ENCODE data around the gene SPATA20. TPM values are rescaled to one million over a fixed set of nuclear protein-coding genes. Genes with fewer than 3 reads are reported as not detected.

Gene SPATA20
- total and polyA plus RNA-seq, 2 of the 8 experiments (the other 6 are each of a cell fraction or from before 2014, with no cell fraction given) = 16.2 to 17.5 TPM

DNA sequence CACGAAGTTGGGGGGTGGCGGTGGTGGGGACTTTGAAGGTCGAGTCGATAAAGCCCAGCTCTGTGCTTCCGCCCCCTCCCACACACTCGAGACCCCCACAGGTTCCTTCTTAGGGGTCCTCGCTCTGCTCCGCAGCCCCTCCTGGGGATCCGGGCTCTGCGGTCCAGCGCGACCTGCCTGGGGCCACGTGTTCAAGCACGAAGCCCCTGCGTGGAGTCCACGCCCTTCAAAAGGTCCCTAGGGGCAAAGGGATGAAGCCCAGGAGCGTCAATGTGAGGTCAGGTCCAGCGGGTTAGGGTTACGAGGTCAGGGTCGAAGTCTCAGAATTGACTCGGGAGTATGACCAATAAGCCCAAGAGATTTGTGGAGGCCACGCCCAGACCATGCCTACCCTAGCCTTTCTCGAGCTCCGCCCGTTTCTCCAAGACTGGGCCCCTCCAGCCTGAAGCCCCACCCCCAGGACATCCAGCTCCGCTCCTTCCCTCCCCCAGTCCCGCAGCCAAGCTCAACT, 12.8 kb downstream of the SPATA20 start (continued):
- TF ChIP-seq BACH1 (IDR thresholded peaks at IDR 0.05; ENCODE audit: low read length) (0 out of 2 replicates have a peak, but pooled peaks have one; percentile 35), SIN3A (conservative IDR thresholded peaks at IDR 0.05 in 1 of 2, IDR thresholded peaks at IDR 0.05 in 1 of 2; ENCODE audit: low read depth in 1 of 2, low read length in 2 of 2) (0 out of 4 replicates have a peak, but pooled peaks of 1 of the 2 experiments have one; percentile 29)
- TF ChIP-seq, protein P1, sequence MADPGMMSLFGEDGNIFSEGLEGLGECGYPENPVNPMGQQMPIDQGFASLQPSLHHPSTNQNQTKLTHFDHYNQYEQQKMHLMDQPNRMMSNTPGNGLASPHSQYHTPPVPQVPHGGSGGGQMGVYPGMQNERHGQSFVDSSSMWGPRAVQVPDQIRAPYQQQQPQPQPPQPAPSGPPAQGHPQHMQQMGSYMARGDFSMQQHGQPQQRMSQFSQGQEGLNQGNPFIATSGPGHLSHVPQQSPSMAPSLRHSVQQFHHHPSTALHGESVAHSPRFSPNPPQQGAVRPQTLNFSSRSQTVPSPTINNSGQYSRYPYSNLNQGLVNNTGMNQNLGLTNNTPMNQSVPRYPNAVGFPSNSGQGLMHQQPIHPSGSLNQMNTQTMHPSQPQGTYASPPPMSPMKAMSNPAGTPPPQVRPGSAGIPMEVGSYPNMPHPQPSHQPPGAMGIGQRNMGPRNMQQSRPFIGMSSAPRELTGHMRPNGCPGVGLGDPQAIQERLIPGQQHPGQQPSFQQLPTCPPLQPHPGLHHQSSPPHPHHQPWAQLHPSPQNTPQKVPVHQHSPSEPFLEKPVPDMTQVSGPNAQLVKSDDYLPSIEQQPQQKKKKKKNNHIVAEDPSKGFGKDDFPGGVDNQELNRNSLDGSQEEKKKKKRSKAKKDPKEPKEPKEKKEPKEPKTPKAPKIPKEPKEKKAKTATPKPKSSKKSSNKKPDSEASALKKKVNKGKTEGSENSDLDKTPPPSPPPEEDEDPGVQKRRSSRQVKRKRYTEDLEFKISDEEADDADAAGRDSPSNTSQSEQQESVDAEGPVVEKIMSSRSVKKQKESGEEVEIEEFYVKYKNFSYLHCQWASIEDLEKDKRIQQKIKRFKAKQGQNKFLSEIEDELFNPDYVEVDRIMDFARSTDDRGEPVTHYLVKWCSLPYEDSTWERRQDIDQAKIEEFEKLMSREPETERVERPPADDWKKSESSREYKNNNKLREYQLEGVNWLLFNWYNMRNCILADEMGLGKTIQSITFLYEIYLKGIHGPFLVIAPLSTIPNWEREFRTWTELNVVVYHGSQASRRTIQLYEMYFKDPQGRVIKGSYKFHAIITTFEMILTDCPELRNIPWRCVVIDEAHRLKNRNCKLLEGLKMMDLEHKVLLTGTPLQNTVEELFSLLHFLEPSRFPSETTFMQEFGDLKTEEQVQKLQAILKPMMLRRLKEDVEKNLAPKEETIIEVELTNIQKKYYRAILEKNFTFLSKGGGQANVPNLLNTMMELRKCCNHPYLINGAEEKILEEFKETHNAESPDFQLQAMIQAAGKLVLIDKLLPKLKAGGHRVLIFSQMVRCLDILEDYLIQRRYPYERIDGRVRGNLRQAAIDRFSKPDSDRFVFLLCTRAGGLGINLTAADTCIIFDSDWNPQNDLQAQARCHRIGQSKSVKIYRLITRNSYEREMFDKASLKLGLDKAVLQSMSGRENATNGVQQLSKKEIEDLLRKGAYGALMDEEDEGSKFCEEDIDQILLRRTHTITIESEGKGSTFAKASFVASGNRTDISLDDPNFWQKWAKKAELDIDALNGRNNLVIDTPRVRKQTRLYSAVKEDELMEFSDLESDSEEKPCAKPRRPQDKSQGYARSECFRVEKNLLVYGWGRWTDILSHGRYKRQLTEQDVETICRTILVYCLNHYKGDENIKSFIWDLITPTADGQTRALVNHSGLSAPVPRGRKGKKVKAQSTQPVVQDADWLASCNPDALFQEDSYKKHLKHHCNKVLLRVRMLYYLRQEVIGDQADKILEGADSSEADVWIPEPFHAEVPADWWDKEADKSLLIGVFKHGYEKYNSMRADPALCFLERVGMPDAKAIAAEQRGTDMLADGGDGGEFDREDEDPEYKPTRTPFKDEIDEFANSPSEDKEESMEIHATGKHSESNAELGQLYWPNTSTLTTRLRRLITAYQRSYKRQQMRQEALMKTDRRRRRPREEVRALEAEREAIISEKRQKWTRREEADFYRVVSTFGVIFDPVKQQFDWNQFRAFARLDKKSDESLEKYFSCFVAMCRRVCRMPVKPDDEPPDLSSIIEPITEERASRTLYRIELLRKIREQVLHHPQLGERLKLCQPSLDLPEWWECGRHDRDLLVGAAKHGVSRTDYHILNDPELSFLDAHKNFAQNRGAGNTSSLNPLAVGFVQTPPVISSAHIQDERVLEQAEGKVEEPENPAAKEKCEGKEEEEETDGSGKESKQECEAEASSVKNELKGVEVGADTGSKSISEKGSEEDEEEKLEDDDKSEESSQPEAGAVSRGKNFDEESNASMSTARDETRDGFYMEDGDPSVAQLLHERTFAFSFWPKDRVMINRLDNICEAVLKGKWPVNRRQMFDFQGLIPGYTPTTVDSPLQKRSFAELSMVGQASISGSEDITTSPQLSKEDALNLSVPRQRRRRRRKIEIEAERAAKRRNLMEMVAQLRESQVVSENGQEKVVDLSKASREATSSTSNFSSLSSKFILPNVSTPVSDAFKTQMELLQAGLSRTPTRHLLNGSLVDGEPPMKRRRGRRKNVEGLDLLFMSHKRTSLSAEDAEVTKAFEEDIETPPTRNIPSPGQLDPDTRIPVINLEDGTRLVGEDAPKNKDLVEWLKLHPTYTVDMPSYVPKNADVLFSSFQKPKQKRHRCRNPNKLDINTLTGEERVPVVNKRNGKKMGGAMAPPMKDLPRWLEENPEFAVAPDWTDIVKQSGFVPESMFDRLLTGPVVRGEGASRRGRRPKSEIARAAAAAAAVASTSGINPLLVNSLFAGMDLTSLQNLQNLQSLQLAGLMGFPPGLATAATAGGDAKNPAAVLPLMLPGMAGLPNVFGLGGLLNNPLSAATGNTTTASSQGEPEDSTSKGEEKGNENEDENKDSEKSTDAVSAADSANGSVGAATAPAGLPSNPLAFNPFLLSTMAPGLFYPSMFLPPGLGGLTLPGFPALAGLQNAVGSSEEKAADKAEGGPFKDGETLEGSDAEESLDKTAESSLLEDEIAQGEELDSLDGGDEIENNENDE (IDR thresholded peaks at IDR 0.05; ENCODE audit: insufficient replicate concordance, low read length) = no peak
